GM12874 (cell line): ENCODE data around the gene IFT20.

Source experiments
- TF ChIP-seq, protein P1 (sequence below): IDR thresholded peaks from 2 replicates; pipeline ENCODE4 v1.5.1; 2011; ENCODE audit warnings: low read depth, mild to moderate bottlenecking, control low read depth, low read length, moderate library complexity; ENCODE audit not compliant: insufficient read depth

The IFT20 gene

GRCh38 chr17:28368306-28368831 lies 33.1 kb upstream of the IFT20 start:
- TF ChIP-seq, protein P1, sequence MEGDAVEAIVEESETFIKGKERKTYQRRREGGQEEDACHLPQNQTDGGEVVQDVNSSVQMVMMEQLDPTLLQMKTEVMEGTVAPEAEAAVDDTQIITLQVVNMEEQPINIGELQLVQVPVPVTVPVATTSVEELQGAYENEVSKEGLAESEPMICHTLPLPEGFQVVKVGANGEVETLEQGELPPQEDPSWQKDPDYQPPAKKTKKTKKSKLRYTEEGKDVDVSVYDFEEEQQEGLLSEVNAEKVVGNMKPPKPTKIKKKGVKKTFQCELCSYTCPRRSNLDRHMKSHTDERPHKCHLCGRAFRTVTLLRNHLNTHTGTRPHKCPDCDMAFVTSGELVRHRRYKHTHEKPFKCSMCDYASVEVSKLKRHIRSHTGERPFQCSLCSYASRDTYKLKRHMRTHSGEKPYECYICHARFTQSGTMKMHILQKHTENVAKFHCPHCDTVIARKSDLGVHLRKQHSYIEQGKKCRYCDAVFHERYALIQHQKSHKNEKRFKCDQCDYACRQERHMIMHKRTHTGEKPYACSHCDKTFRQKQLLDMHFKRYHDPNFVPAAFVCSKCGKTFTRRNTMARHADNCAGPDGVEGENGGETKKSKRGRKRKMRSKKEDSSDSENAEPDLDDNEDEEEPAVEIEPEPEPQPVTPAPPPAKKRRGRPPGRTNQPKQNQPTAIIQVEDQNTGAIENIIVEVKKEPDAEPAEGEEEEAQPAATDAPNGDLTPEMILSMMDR: no peak

DNA sequence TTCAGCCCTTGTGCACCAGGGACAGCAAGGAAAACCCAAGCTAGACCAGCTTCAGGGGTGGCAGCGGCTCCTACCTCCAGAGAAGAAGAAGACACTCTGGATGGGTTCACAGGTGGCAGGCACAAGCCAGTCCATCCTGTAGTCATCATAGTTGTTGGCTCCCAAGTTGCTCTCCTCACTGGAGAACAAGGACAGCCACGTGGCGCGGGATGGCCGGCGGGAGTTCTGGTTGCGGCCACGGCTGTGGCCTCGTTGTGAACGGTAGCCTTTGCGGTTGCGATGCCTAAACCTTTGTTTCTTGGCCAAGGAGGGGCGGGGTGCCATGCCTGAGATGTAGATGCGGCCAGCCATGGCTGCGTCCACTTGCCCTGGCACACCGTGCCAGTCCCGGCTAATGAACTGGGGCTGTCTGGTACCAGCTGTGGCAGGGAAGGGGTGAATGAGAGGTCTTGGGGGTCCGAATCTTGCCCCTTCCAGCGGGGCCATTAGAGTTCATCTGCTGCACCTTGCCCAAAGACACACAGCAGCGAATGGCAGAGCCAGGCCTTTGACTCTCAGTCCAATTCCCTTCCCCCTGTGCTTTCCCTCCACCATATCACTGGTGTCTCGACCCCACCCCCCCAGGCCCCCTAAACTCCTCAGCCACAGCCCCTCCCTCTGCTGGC lies 32.5 kb upstream of the IFT20 start:
- TF ChIP-seq, protein P1: no peak

- TF ChIP-seq, protein P1: no peak
These were observed 31.3 kb upstream of the IFT20 start for GRCh38 chr17:28366605-28367004.

DNA sequence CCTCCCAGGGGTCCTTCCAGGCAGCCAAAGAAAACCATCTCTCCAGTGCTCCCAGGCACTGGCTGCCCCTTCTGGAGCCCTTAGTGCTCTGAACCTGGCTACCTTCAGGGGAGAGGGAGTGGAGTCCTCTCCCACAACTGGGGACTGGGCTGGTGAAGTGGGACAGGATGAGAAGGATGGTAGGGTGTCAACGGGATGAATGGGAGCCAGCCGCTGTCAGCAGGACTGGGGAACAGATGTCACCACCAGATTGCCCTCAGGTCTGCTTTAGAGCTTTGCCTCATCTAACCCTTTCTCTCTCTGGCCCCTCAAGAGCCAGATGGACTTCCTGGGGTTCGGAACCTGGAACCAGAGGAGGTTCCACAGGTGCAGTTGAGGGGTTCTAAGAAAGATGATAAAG lies 30.2 kb upstream of the IFT20 start:
- TF ChIP-seq, protein P1: no peak

- TF ChIP-seq, protein P1: no peak
These were observed 29.5 kb upstream of the IFT20 start, which contains the start of gene SEBOX for GRCh38 chr17:28364665-28365363. TSS of gene SEBOX (minus strand) at chr17:28365199. CDS start at chr17:28365151, 48 bp downstream.

DNA sequence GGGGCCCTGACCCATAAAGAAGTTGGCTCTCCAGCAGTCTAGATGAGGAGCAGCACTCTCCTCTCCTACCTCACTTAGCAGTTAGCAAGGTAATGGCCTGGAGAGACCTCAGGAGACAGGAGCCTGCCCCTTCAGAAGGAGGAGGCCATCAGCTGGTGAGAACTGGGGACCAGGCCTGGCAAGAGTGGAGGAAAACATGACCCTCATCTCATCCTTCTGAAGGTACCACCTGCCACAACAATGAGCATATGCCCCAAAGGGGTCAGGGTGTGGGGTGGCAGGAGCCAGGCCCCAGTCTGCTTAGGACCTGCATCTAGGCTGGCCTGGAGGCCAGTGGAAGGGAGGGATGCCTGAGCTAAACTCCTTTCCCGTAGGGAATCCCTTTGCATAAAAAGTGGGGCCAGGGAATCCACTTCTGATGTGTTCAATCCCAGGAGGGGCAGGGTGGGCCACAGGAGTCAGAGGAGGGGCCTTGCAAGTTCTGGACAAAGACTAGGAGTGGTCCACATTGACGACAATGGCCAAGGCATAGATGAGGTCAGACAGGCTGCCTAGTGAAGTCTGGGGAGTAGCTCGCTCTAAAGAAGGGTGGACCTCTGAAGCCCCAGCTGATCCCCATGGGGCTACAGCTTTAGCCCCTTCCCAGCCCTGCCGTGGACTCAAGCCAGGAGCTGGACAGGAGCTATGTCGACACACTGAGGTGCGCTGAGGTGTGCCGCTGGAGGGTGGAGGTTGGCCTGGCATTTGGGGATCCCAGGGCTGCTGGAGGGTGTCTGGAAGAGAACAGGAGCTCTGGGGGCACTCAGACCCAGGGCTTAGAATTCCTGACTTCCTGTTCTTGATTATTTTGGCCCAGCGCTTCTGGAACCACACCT lies 28.7 kb upstream of the IFT20 start:
- TF ChIP-seq, protein P1: no peak

- TF ChIP-seq, protein P1: no peak
These were observed 27.9 kb upstream of the IFT20 start for GRCh38 chr17:28363186-28363585.
